Measurements from ENCODE around the gene CCDC88C.

CCDC88C gene

DNA sequence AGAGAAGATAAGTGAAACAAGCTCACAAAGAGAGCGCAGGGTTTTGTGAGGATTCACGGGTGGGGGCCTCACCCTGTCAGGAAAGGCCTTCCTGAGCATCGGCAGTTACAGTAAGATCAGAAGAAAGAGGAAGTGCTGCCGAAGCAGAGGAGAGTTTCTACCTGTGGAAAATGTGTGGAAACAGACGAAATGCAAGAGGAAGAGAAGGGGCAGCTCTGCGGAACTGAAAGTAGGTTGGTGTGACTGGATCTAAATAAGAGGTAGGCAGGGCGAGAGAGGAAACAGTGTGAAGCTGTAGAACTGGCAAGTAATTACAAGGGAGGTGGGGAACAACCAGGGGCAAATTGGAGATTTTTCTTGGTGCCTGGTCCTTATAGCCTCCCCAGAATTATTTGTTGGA lies 175.8 kb downstream of the CCDC88C start:
- H3K4me3 ChIP-seq (ENCODE audit: control insufficient read depth, low read depth, low read length), result no peak overlapping the region
- TF ChIP-seq, protein P1, sequence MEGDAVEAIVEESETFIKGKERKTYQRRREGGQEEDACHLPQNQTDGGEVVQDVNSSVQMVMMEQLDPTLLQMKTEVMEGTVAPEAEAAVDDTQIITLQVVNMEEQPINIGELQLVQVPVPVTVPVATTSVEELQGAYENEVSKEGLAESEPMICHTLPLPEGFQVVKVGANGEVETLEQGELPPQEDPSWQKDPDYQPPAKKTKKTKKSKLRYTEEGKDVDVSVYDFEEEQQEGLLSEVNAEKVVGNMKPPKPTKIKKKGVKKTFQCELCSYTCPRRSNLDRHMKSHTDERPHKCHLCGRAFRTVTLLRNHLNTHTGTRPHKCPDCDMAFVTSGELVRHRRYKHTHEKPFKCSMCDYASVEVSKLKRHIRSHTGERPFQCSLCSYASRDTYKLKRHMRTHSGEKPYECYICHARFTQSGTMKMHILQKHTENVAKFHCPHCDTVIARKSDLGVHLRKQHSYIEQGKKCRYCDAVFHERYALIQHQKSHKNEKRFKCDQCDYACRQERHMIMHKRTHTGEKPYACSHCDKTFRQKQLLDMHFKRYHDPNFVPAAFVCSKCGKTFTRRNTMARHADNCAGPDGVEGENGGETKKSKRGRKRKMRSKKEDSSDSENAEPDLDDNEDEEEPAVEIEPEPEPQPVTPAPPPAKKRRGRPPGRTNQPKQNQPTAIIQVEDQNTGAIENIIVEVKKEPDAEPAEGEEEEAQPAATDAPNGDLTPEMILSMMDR (conservative IDR thresholded peaks at IDR 0.05; ENCODE audit: control insufficient read depth, insufficient read depth, low read depth, low read length), result no peak
- no peak for DNase-seq (ENCODE audit: low read depth)

DNA sequence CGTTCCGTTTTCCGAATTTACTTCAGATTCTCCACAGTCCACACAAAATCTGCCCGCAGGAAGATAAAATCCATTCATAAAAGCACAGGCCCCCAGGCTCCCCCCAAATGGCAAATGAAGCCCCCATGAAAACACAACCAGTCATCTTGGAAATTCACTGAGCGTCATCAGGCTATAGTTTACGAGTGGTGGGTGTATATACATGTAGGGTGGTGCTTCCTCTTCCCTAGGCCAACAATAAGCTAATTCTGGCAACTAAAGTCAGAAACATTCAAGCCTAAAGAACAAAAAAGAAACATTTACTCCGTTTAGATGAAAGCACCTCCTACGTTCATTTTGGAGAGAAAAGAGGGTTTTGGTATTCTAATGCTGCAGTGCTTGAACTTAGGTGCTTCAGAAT lies 179.0 kb downstream of the CCDC88C start:
- DNase-seq (ENCODE audit: low read depth), result no peak
- no peak overlapping the region for H3K4me3 ChIP-seq (ENCODE audit: control insufficient read depth, low read depth, low read length)
- TF ChIP-seq, protein P1 (conservative IDR thresholded peaks at IDR 0.05; ENCODE audit: control insufficient read depth, insufficient read depth, low read depth, low read length), result no peak

DNA sequence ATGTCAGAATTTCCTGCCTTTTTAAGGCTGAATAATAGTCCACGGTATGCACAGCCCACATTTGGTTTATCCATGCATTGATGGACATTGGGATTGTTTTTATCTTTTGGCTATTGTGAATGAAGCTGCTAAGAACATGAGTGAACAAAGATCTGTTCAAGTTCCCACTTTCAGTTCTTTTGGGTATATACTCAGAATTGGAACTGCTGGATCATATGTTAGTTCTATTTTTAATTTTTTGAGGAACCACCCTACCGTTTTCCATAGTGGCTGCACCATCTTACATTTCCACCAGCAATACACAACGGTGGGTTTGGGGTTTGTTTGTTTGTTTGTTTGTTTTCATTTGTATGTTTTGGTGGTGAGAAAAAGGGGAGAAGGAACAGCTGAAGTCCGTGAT lies 179.5 kb downstream of the CCDC88C start:
- TF ChIP-seq, protein P1 (conservative IDR thresholded peaks at IDR 0.05; ENCODE audit: control insufficient read depth, insufficient read depth, low read depth, low read length), result no peak
- H3K4me3 ChIP-seq (ENCODE audit: control insufficient read depth, low read depth, low read length), result no peak overlapping the region
- DNase-seq (ENCODE audit: low read depth), result no peak

DNA sequence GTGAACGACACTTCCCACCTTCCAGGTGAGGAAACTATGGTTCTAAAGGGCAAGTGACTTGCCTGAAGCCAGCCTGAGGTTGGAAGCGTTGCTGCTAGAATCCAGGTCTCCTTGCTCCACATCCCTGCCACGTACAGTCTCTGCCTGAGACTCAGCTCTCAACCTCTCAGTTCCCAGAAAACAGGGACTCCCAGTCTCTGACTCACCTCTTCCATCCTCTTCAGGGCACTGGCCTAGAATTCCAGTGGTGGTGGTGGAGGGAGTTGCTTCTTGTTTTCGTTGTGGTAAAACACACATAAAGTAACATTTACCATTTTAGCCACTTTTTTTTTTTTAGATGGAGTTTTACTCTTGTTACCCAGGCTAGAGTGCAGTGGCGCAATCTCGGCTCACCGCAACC lies 180.4 kb downstream of the CCDC88C start:
- TF ChIP-seq, protein P1 (conservative IDR thresholded peaks at IDR 0.05; ENCODE audit: control insufficient read depth, insufficient read depth, low read depth, low read length), result no peak
- H3K4me3 ChIP-seq (ENCODE audit: control insufficient read depth, low read depth, low read length), result no peak overlapping the region
- peak; percentile 75 for DNase-seq (ENCODE audit: low read depth)

DNA sequence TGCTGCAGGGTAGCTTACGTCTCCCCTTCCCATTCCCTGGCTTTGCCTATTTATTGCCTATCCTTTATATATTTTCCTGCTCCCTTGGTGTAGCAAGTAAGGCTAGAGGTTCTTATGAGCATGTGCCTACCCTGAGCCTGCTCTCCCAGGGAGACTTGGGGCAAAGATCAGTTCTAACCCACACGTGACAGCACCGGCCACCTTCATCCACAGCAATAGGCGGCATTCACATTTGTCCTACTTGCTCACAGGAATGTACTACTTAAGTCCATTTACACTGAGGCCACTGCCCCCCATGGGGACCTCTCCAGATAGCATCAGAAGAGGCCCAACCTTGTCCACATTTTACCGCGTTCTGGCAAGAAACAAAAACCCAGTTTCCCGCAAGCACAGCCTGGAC lies 181.8 kb downstream of the CCDC88C start:
- no peak for DNase-seq (ENCODE audit: low read depth)
- H3K4me3 ChIP-seq (ENCODE audit: control insufficient read depth, low read depth, low read length), result no peak overlapping the region
- TF ChIP-seq, protein P1 (conservative IDR thresholded peaks at IDR 0.05; ENCODE audit: control insufficient read depth, insufficient read depth, low read depth, low read length), result no peak

DNA sequence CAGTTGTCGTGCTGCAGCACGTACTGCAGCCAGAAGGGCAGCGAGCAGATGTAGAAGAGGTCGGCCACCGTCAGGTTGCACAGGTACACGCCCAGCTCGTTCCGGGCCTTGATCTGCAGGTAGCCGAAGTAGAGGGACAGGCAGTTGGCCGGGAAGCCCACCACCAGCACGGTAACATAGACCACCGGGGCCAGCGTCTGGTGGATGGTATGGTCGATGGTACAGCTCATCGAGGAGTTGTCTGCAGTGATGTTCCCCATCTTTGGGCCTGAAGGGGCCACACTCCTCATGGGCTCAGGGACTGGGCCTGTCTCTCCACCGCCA lies 182.9 kb downstream of the CCDC88C start:
- H3K4me3 ChIP-seq (ENCODE audit: control insufficient read depth, low read depth, low read length), result no peak overlapping the region
- TF ChIP-seq, protein P1 (conservative IDR thresholded peaks at IDR 0.05; ENCODE audit: control insufficient read depth, insufficient read depth, low read depth, low read length), result no peak
- DNase-seq (ENCODE audit: low read depth), result no peak
